Effector CD8-positive, alpha-beta T cell (primary cell): ENCODE measurements around the gene MAPKAP1.

ENCODE experiments used
- DNase-seq: peaks from one replicate; lab custom pipeline; 2025; lab: John Stamatoyannopoulos, UW

MAPKAP1 gene

DNA sequence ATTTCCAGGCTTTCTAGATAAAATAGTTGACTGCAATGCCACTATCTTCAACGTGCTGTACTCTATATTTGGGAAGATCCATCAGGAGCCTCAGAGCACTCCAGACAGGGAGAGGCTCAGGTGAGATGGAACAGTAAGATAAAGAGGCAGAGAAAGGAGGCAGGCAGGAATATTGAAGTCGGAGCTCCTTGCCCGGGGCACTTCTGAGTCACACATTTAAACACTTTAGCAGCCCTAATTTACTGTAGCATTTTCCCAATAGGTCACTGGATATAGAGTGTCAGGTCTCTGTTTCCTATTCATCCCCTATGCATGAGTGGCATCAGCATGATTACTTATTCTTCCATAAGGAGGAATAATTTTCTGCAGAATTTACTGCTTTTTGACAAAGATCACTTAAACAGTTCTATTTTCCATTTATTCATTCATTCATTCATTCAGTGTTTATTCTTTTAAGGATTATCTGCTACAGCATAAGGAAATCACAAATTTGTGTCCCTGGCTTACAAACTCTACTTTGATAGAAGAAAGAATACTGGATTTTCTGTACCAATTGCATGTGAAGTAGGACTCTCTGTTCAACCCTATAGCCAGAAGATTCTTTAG is 170.7 kb downstream of the MAPKAP1 start:
- no peak for DNase-seq

DNA sequence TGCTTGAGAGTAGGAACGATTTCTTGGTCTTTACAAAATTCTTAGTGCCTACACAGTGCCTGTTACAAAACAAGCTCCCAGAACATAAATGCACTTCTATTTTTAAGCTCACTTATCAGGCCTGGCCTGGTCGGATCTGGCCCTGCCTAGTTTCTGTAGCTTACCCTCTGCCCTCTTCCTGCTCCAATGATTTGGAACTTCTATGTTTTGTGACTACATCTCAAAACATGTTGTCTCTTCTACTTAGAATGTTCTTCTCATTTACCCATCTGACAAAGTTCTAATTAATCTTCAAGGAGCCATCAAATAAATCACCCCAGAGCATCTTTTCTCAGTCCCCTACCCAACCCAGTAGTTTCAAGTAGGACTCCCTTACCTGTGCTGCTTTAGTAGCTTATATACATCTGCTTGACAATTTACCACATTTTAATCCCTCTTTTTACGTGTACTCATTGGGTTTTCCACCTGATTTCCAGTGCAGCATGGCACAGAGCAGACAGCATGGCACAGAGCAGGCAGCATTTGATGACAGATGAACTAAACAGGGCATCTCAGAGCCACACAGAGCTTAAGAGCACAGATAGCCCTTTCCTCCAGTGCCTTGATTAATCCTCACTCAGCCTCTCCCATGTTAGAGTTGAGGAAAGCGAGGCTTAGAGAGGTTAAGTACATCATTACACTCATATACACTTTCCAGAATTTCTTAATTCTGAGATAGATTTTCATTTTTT is 171.9 kb downstream of the MAPKAP1 start:
- DNase-seq, result no peak

DNA sequence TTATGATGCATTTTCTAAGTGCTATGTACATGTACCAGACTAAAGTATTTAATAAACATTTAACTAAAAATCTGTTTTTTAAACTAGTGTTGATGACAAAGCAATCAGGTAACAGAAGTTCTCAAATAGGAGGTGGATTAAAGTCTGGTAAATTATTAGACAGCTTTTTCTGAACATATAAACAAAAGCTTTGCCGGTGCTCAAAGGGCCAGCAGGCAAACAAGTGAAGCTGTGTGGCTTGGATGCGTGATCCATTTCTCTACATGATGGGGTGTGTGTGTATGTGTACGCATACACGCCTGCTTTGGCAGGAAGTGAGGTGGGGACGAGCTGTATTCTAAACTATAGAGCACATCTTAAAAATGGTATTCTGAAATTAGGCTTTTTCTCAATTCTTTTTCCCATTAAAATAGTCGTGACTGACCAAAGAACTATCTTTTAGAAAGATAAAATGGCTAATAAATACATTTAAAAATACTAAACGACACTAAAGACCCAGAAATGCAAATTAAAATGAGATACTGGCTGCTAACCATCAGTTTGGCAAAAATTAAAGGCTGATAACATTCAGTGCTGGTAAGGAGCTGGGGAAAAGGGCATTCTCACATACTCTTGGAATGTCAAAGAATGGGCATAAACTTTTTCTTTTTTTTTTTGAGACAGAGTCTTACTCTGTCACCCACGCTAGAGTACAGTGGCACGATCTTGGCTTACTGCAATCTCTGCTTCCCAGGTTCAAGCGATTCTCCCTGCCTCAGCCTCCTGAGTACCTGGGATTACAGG is 174.0 kb downstream of the MAPKAP1 start:
- no peak for DNase-seq

DNA sequence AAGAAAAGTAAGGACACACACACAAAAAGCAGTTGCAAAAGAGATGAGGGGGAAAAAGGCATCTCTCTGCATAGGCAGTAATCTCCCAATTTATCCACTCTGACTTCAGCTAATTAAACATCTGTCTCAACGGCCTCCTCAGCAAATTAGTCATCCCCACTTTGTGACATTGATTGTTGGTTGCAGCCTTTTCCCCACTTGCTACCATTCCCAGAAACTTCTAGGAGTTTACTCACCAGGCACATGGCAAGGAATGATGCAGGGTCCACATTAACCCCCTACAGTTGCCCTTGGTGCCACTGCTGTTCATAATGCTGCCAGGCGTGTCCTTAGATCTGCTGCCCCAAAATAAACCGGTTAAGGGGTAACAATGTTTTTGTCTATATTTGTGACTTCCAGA is 174.6 kb downstream of the MAPKAP1 start:
- DNase-seq, result no peak

DNA sequence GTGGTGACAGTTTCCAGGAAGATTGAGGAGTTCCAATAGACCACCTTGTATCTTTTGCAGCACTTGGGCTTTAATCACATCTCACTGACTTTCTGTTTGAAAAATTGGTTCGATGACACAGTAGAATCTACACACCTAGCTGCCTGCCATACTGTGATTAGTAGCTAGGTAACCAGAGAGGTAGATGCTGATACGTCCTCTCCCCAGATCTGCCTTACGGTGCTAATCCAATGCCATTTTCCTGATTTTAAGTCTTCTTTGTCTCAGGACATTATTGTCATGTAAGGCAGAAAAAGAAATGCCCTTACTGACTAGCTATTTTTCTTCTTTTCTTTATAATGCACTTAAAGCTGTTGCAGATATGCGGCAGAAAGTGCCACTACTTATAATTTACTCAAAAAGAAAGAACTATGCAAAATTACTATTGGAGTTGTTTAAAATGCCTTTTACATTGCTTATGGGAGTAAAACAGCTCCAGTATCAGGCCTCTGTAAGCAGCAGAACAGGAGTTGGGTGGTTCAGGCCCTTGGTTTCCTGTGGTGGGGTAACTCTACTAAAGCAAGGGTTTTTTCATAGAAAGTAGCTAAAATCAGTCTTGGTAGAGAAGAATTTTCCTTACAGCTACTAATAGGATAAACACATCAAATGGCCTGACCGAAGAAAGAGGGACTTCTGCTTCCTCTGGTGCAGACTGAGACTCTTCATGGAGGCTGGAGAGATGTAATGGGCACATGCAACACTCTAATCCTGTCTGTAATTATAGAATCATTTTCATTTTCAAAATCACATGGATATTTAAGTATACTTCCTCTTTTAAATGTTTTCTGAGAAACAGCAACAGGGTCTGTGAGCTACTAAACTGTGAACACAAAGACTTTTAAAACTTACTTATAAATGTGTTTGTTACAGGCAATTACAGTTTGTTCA is 177.2 kb downstream of the MAPKAP1 start:
- no peak for DNase-seq

DNA sequence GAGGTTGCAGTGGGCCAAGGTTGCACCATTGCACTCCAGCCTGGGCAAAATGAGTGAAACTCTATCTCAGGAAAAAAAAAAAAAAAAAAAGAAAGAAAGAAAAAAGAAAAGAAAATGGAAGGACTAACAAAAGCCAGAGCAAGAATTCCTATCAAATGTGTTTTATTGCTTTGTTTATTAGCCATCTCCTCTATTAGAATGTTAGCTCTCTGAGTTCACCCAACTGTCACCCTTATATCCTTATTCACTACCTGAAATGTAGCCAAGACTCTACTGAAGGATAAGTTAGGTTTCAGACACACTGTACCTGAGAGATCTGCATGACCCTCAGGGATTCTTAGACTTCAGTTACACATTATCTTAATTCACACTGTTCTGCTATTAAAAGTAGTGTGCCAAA is 177.9 kb downstream of the MAPKAP1 start:
- no peak for DNase-seq

DNA sequence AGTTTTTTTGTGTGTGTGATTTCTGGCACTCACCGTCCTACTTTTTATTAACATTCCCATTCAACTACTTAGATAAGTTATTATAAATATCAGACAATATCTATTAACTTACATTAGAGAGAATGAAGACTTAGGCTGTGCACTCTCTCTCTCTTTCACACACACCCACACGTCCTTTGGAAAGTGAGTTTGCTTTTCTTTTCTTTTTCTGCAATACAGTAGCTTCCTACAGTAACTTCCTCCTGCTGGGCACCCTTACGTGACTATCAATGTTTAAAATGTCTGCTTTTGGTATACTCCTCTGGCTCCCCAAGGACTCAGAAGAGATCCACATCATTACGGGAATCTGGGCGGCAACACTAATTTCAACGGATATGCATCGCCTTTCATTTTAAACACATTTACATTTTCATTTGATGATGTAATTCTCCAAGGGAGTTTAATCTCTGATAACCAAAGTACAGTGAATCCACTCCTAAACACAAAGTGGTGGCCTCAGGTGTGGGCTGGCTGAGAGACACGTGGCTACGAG is 179.5 kb downstream of the MAPKAP1 start:
- DNase-seq, result no peak

DNA sequence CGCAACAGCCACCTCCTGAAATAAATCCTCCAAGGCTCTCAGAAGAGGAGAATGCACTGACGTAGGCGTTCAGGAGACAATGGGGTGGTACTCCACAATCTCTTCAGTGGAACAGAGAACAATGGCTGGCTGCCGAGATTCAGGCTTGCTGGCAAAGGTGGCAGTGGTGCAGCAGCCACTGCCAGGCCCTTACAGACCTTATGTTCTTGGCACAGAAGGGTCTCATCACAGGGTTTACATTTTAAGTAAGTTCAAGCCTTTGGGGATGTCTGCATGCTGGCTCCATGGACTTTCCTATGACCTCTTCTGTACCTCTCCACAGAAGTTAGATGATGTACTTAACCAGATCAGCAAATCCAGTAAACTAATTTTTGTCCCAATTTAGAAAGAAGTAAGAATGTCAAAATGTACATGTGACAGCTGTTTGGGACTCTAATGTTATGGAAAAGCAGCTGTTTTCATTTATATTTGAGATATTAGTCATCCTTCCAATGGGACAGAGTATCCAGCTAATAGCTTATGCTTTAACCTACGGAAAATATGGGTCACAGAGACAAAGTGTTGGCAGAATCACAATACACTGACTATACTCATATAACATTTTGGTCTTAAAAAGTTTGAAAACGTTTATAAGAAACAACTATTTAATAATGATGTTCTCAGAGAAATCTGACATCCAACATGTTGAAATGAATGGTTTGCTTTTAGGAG is 180.9 kb downstream of the MAPKAP1 start:
- DNase-seq, result no peak

DNA sequence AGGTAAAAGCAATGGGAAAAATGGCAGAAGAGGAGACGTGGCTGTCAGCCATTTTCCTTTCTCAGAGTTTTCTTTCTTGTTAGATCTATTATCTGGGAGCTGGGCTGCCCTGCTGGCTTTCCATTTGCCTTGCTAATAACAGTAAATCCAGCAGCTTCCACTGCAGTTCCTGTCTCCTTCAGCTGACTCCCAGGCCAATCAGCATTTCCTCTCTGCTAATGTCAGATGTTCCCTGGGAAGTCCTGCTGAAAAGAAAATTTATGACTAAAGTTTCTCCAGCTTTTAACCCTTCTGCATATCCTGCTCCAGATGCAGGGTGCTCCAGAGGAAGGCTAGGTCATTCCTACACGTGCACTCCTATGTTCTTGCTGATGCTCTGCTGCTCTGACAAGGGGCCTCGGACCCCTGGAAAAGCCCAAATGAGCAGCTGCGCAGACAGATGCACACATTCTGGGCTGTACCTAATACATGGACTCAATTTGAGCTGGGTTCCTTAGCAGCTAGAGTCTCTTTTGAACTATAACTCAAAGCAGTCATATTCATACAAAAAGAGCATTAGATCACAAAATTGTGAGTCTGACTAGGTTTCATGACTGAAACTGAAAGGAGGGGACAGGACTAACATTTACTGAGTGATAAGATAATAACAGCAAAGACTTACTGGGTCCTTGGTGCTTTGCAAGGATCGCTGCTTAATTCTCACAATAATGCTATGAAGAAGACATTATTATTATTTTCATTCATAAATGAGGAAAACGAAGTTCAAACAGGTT is 182.2 kb downstream of the MAPKAP1 start:
- no peak for DNase-seq

DNA sequence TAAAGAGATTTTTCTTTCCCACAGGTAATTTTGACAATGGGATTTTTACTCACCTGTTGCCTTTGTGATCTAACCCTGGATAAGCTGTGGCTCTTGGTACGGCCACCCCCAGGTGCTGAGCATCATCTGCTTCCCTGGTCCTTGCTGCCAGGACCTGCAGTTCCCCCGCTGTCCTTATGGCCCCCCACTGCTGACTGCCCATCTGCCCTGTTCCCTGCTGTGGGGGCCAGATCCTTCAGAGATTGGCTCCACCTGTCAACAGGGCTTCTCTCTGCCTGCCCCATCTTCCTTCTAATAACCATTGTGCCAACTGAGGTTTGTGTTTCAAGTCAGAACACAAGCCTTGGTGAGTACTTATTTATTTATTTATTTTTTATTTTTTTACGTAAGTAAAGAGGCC is 183.3 kb downstream of the MAPKAP1 start:
- DNase-seq, result no peak

DNA sequence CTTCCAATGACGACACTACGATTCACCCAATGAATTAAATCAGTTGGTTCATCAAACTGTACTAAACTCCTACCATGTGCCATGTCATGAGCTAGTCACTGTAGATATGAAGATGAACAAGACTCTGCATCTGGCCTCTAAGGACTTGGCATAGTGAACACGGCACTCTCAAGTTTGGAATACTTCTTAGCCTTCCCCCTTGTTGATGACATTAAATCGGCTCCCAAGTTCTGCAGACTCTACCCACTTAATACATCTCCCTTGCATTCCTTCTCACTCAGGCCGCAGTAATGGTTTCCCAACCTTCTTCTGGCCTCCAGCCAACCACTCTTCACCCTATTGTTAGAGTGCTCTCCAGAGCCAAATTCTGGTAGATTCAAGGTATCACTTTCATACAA is 184.7 kb downstream of the MAPKAP1 start:
- no peak for DNase-seq

DNA sequence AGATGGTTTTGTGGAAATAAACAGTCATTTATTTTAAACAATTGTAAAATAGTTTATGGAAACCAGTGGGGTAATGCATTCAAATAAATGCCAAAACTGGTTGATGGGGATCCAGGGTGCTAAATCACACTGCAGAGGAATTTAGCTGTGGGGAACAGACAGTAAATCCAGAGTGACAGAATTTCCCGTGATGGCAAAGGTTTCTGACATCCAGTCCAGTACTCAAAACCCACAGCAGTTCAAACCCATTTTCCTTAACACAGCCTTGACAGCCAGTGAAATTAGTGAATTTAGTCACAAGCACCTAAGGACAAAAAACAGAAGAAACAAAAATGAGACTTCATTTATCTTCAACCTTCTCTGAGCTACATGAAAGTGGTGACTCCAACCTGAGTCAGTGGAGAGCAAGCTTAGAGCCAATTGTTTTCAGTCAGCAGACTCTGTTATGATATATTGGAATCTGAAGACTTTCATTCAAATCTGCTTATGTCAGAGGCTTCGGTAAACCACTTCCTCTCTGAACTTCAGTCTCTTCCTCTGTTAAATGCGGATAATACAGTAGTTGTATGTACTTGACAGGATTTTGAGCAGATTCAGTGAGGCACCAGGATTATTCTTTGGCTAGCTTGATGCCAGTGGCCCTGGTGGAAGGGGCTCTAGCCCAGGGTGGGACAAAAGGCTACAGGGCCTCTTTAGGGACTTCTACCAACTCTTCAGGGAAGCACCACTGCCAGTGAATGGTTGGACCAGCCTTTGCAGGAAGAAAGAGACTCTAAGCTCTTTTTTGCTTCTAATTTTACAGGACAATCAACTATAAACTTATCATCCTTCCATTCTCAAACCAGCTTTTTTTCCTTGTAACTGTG is 185.3 kb downstream of the MAPKAP1 start:
- DNase-seq, result no peak

DNA sequence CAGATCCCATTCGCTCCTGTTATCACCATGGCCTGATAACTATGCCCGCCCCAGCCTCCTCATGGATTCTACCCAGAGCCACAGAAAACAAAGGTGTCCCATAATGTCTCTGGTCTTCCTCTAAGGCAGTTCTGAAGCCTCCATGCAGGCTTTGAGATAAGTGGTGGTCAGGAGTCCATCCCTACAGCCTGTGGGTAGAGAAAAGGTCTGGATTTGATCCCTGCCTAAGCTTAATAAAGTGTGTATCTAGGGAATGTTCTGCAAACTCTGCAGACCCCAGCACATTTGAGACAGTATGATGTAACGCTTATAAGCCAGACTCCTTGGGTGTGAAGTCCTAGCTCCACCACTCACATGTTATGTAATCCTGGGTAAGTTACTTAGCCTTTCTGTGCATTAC is 187.3 kb downstream of the MAPKAP1 start:
- no peak for DNase-seq

DNA sequence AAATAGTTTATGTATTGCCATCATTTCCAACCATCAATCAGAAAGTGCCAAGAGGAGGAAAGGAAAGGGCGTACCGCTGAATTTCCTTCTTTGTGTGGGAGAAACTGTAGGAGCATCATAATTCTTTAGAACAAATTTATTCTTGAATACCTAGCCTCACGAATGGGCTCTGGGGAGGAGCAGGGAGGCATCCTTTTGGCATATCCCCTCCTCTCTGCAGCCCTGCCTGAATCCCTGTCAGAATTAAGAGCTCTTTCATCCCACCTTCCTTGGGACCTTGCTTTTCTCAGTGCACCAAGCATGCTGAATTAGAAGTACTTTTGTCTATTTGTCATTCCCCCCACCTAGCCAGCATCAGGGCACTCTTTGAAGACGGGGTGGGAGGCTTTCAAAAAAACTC is 189.4 kb downstream of the MAPKAP1 start:
- DNase-seq, result no peak

DNA sequence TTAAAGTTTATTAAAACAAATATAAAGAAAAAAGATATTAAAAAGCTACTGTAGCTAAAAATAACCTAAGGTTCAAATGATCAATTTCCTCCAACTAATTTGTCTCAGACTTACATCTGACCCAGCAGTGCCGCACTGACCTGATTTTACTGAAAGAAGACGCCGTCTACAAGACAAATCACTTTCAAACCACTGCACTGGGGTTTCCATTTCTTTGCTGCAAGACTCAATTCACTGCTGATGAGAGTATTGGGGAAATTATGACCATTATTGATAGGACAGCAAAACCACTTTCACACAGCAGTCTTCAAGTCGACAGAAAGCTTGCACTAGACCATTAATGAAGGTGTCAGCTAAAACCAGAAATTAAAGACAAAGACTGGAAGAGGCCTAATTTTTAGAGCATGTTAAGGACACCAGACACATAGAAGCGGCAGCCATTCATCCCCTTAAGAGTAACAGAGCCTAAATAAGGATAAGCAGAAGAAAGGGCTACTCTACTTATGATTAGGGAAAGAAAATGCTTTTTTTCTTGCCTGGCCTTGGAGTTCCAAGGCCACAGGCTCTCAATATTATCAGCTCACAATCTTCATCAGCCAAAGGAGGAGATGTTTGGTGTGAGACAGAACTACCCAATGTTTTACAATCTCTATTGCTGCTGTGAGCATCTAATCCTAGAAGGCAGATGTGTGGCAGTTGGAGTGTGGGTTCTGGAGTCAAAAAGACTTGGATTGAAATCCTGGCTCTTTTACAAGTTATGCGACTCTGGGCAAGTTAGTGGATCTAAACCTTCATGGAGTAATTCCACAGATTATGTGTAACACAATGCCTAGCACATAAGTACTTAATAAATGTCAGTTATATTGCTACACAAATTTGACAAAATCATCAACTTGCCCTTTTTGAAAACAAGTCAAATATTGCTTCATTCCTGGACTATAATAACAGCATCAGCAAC is 190.7 kb downstream of the MAPKAP1 start:
- DNase-seq, result no peak

DNA sequence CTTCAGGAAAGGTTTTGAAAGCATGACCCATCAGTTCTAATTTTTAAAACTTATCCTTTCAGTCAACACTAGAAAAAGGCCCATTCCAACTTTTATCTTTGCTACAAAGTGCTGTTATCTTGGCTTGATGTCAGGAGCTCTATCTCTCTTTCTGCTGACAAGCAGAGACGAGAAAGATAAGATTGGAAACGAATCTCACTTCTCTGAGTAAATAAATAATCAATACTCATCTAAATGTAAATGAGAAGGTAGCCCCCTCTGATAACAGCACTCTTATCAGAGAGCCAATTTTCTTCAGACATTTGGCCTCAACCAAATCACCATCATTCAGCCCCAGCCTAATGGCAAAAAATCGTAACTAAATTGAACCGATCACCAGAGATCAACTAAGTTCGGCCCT is 191.7 kb downstream of the MAPKAP1 start:
- DNase-seq, result no peak

DNA sequence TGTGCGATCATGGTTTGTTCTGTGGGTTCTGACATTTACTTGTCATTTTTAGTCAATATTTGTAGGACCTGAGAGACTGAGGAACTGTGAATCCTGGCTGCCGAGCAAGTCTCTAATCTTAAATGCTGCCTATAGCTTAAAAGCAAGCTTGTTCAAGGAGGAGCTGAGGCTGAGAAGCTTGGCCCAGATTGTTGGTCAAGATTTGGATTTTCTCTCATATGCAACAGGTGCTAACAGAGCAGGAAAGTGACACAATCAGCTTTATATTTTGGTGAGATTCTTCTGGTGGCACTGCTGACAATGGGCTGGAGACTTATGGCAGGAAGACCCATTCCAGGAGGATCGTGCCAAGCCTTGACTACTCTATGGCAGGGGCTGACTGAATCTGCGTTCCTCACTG is 192.5 kb downstream of the MAPKAP1 start:
- DNase-seq, result no peak
